GM12878 (cell line): Measurements from ENCODE around the gene HAPLN2. TPM values are rescaled to one million over a fixed set of nuclear protein-coding genes. Genes with fewer than 3 reads are reported as not detected.
A peak's percentile ranks its signal among the peaks of the same experiment; 100 is the strongest.

Source experiments
- ATAC-seq: fragments of 200-7000 bp; cut with Tn5 transposase; 3 replicates; pipeline ENCODE4 v1.9.1; 2020; ENCODE audit warnings: mild to moderate bottlenecking, moderate library complexity
- BruUV-seq: library from RNA; stranded (reverse); fragments of 400-500 nt; replicated peaks from 2 replicates; lab custom pipeline; 2021; lab: Mats Ljungman, UMichigan
- CTCF ChIA-PET: fragments of 300-600 bp; sonication (Branson Sonifier 250); formaldehyde crosslinking; extraction: SDS; loops from one replicate; lab custom pipeline; 2021; ENCODE audit warnings: inconsistent platforms; lab: Yijun Ruan, JAX
- POLR2A ChIA-PET: fragments of 350-600 bp; formaldehyde crosslinking; extraction: SDS; loops from one replicate; lab custom pipeline; 2021; ENCODE audit warnings: inconsistent platforms; lab: Charles Lee
- RAD21 ChIA-PET: fragments of 300-600 bp; sonication (Branson Sonifier 250); formaldehyde crosslinking; loops from one replicate; lab custom pipeline; 2023; ENCODE audit warnings: antibody characterized with exemption; ENCODE audit not compliant: unreplicated experiment; lab: Charles Lee
- SMC1A ChIA-PET: fragments of 300-600 bp; sonication (Branson Sonifier 250); formaldehyde crosslinking; loops from one replicate; lab custom pipeline; 2023; ENCODE audit not compliant: unreplicated experiment, uncharacterized antibody; lab: Charles Lee
- DNase-seq: peaks from one replicate; pipeline ENCODE4 v3.0.0-alpha.2; 2011; ENCODE audit warnings: low read depth, low spot score
- FAIRE-seq: peaks from 3 replicates; lab custom pipeline; 2011; peaks lifted over from hg19 to GRCh38; lab: Jason Lieb, UNC
- H2AFZ ChIP-seq: 2 replicates; pipeline ENCODE4 v1.6.0; 2011; ENCODE audit warnings: low read depth, low read length, control low read depth; ENCODE audit not compliant: control insufficient read depth
- H3K27ac ChIP-seq: 2 replicates; pipeline ENCODE4 v1.5.1; 2011; ENCODE audit warnings: control low read depth; ENCODE audit not compliant: control insufficient read depth, insufficient read depth
- H3K27me3 ChIP-seq, 2 experiments: replicated peaks in 1 of 2; 2 replicates each; pipeline versions ENCODE4 v1.6.0 to v1.6.1; 2011; ENCODE audit warnings: low read length in 1 of 2; ENCODE audit not compliant: control insufficient read depth in 2 of 2, insufficient read depth in 2 of 2
- H3K36me3 ChIP-seq, 2 experiments: 2 replicates each; pipeline ENCODE4 v1.5.1; 2011; ENCODE audit warnings: low read length in 1 of 2; ENCODE audit not compliant: control insufficient read depth in 2 of 2, insufficient read depth in 2 of 2
- H3K4me1 ChIP-seq: 2 replicates; pipeline ENCODE4 v1.6.1; 2011; ENCODE audit warnings: mild to moderate bottlenecking, low read length, moderate library complexity, mixed read lengths; ENCODE audit not compliant: control insufficient read depth, insufficient read depth
- H3K4me2 ChIP-seq: 2 replicates; pipeline ENCODE4 v1.6.0; 2011; ENCODE audit warnings: control low read depth; ENCODE audit not compliant: control insufficient read depth, insufficient read depth
- H3K4me3 ChIP-seq: fragments of 200-600 bp; sonication (generic); 2 replicates; pipeline ENCODE4 v1.5.1; 2016
- H3K79me2 ChIP-seq: 2 replicates; pipeline ENCODE4 v1.6.0; 2011; ENCODE audit warnings: low read length; ENCODE audit not compliant: control insufficient read depth, insufficient read depth
- H3K9ac ChIP-seq: 2 replicates; pipeline ENCODE4 v1.8.0; 2011; ENCODE audit warnings: low read length, control low read depth, mixed read lengths; ENCODE audit not compliant: control insufficient read depth, insufficient read depth
- H3K9me3 ChIP-seq: replicated peaks from 3 replicates; pipeline ENCODE4 v1.5.1; 2011; ENCODE audit warnings: mild to moderate bottlenecking, low read length; ENCODE audit not compliant: control insufficient read depth, insufficient read depth
- H4K20me1 ChIP-seq: 2 replicates; pipeline ENCODE4 v1.6.0; 2011; ENCODE audit not compliant: control insufficient read depth, insufficient read depth
- EGR1 ChIP-seq, 2 experiments: IDR thresholded peaks; 1 replicate in 1 of 2; 2 replicates in 1 of 2; pipeline ENCODE4 v1.6.1; 2011 to 2012; ENCODE audit warnings: low read depth in 2 of 2, low read length in 2 of 2, borderline replicate concordance in 1 of 2, mild to moderate bottlenecking in 1 of 2, moderate library complexity in 1 of 2
- JUND ChIP-seq: IDR thresholded peaks from 2 replicates; pipeline ENCODE4 v1.6.1; 2012; ENCODE audit warnings: low read depth, mild to moderate bottlenecking, low read length, improper control_type of control experiment, moderate library complexity
- SPI1 ChIP-seq: IDR thresholded peaks from 2 replicates; pipeline ENCODE4 v1.6.1; 2011; ENCODE audit warnings: low read depth, mild to moderate bottlenecking, low read length, moderate library complexity, borderline replicate concordance; ENCODE audit not compliant: insufficient read depth
- WGBS: methylation state at CpG from one replicate; pipeline ENCODE4 v1.1.6; 2016; ENCODE audit warnings: low lambda C conversion rate; ENCODE audit not compliant: insufficient replicate concordance, insufficient coverage; ENCODE audit errors: missing lambda C conversion rate; 5-methylcytosine and 5-hydroxymethylcytosine counted together
- in situ Hi-C: fragments of 300-500 bp; cut with MboI; formaldehyde crosslinking; loops from 9 replicates; pipeline ENCODE4 v1.14.3; 2018; ENCODE audit warnings: mixed read lengths
- intact Hi-C: fragments of 100-400 bp; cut with micrococcal nuclease; formaldehyde crosslinking; loops from one replicate; pipeline ENCODE4 v1.14.2; 2022; ENCODE audit not compliant: unreplicated experiment
- polyA plus RNA-seq, 11 experiments: library from polyadenylated mRNA; depleted of rRNA in 4 of 11; unstranded in 6 of 11; stranded (reverse) in 5 of 11; fragments of >200 nt; fragmentation: Nextera tagmentation in 4 of 11; fragmentation: Illumina TruSeq in 1 of 11; extraction: Ambion mirVana in 4 of 11; extraction: Trizol in 1 of 11; gene quantifications; 1 replicate in 1 of 11; 2 replicates in 10 of 11; pipeline versions ENCODE4 v1.2.1 to v1.2.3, GENCODE V29; 2011 to 2016; ENCODE audit warnings: inconsistent platforms in 2 of 11, missing spikeins in 2 of 11, low read depth in 1 of 11
- total RNA-seq, 4 experiments: library from RNA; depleted of rRNA in 3 of 4; stranded (reverse); fragments of >200 nt in 3 of 4; fragmentation: Illumina TruSeq in 1 of 4; extraction: Trizol in 1 of 4; gene quantifications; 2 replicates each; pipeline versions ENCODE4 v1.2.1 to v1.2.3, GENCODE V29; 2013 to 2021
- TF ChIP-seq, protein P1 (sequence below): IDR thresholded peaks from 2 replicates; pipeline ENCODE4 v1.6.1; 2012; ENCODE audit warnings: improper control_type of control experiment, low read depth, low read length; ENCODE audit not compliant: insufficient replicate concordance

HAPLN2 gene
- total and polyA plus RNA-seq, 10 of the 15 experiments (the other 5 are each of a cell fraction or from before 2014, with no cell fraction given) = 0.15 to 0.24 TPM; not detected in 8

DNA sequence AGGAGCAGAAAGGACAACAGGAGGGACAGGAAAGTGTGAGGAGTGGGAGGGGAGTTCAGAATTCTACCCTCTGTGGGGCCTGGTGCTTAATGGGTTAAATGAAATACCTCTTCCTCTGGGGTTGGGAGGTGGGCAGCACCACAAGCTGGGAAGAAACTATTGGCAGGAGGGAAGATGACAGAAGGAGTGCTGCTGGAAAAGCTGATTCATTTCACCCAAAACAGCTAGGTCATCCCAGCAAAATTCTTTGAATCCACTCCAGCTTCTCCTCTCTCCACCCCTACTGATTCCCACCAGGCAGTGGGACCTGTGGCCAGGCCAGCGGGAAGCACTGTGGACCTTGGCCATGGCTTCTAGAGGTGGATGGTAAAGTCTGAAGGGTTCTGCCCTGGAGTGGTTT lies 35.5 kb downstream of the HAPLN2 start (continued):
- TF ChIP-seq, protein P1, sequence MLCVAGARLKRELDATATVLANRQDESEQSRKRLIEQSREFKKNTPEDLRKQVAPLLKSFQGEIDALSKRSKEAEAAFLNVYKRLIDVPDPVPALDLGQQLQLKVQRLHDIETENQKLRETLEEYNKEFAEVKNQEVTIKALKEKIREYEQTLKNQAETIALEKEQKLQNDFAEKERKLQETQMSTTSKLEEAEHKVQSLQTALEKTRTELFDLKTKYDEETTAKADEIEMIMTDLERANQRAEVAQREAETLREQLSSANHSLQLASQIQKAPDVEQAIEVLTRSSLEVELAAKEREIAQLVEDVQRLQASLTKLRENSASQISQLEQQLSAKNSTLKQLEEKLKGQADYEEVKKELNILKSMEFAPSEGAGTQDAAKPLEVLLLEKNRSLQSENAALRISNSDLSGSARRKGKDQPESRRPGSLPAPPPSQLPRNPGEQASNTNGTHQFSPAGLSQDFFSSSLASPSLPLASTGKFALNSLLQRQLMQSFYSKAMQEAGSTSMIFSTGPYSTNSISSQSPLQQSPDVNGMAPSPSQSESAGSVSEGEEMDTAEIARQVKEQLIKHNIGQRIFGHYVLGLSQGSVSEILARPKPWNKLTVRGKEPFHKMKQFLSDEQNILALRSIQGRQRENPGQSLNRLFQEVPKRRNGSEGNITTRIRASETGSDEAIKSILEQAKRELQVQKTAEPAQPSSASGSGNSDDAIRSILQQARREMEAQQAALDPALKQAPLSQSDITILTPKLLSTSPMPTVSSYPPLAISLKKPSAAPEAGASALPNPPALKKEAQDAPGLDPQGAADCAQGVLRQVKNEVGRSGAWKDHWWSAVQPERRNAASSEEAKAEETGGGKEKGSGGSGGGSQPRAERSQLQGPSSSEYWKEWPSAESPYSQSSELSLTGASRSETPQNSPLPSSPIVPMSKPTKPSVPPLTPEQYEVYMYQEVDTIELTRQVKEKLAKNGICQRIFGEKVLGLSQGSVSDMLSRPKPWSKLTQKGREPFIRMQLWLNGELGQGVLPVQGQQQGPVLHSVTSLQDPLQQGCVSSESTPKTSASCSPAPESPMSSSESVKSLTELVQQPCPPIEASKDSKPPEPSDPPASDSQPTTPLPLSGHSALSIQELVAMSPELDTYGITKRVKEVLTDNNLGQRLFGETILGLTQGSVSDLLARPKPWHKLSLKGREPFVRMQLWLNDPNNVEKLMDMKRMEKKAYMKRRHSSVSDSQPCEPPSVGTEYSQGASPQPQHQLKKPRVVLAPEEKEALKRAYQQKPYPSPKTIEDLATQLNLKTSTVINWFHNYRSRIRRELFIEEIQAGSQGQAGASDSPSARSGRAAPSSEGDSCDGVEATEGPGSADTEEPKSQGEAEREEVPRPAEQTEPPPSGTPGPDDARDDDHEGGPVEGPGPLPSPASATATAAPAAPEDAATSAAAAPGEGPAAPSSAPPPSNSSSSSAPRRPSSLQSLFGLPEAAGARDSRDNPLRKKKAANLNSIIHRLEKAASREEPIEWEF = no peak

GRCh38 chr1:156655151-156655903 lies 36.1 kb downstream of the HAPLN2 start:
- H3K4me3 ChIP-seq = no peak overlapping the region
- ChIA-PET POLR2A (interaction anchor here (1.3 kb wide), 1 partner anchor 11 kb away, joined by 4 read pairs; no protein-coding TSS in a partner anchor), RAD21 (interaction anchor here (0.9 to 1.9 kb wide), 4 partner anchors 28 to 32 kb away, joined by 3 to 9 read pairs (median 4); no protein-coding TSS in a partner anchor), SMC1A (interaction anchor here (0.5 to 2.0 kb wide), 8 partner anchors 12 to 1164 kb away, joined by 3 to 7 read pairs (median 3); no protein-coding TSS in a partner anchor), CTCF (interaction anchor here (0.7 to 8.3 kb wide), 5 partner anchors 11 to 280 kb away, joined by 3 to 208 read pairs (median 3); no protein-coding TSS in a partner anchor)
- peaks cover 33% of the 10 kb centered on the region for H3K4me1 ChIP-seq
- ATAC-seq (no peak), FAIRE-seq (no peak), DNase-seq (no peak)
- H3K27ac ChIP-seq = no peak overlapping the region
- H3K36me3 ChIP-seq = no peaks in the 10 kb centered on the region
- TF ChIP-seq JUND (no peak), EGR1 (IDR thresholded peaks at IDR 0.05; ENCODE audit: borderline replicate concordance in 1 of 2, low read depth in 2 of 2, low read length in 2 of 2) (no peak), SPI1 (peak; percentile 59; the same call in 1 of the 2 replicates)
- peaks cover 8% of the 10 kb centered on the region; the same call in 1 of the 2 replicates for H4K20me1 ChIP-seq
- H3K79me2 ChIP-seq = peaks cover 14% of the 10 kb centered on the region
- H3K9ac ChIP-seq = no peak overlapping the region
- H3K27me3 ChIP-seq = 0 out of 4 replicates have a peak, but pooled peaks cover 0 to 2% of the 10 kb centered on the region in 2 experiments
- no TSS peak for BruUV-seq
- no peak overlapping the region for H2AFZ ChIP-seq
- H3K9me3 ChIP-seq = no peaks in the 10 kb centered on the region
- H3K4me2 ChIP-seq = no peak overlapping the region
- in situ Hi-C loops = no loop called here
- WGBS = 100% methylated on average over 2 of the region's 2 CpGs
- intact Hi-C loops = no loop called here
